ENCODE results near the gene BANP. TPM values are rescaled to one million over a fixed set of nuclear protein-coding genes. Genes with fewer than 3 reads are reported as not detected.
"Not testable (repeated sequence)": the region's sequence is repeated elsewhere in the genome, so short reads cannot be mapped to it uniquely, and the experiment has no call there.

Gene BANP
- total and polyA plus RNA-seq, 2 donors (not counting 3 experiments of a cell fraction or from before 2014, with no cell fraction given), result 22.4 to 33.8 TPM

GRCh38 chr16:88024491-88025085 lies 73.4 kb downstream of the BANP start:
- peak; percentile 62 to 71 for TF ChIP-seq CTCF (IDR thresholded peaks at IDR 0.05; ENCODE audit: extremely low read depth in 1 of 2, insufficient read depth in 1 of 2, low read depth in 1 of 2, low read length in 2 of 2)

GRCh38 chr16:88025086-88025492 lies 73.9 kb downstream of the BANP start:
- TF ChIP-seq POLR2AphosphoS5 (IDR thresholded peaks at IDR 0.05; ENCODE audit: insufficient read depth, low read depth, low read length), result peak; percentile 16
- H3K36me3 ChIP-seq (ENCODE audit: control insufficient read depth in 2 of 2, extremely low read depth in 1 of 2, insufficient read depth in 2 of 2, low read length in 2 of 2); H3K79me2 ChIP-seq (ENCODE audit: control insufficient read depth, insufficient read depth, low read length); H3K4me3 ChIP-seq (replicated peaks in 1 of 3; ENCODE audit: insufficient read depth in 1 of 3, low read depth in 1 of 3, low read length in 3 of 3); dilution Hi-C loops (cut with MboI; ENCODE audit: extremely low pct_ligation_motif_present, low sequenced_read_pairs); H3K27me3 ChIP-seq (ENCODE audit: control insufficient read depth in 2 of 2, insufficient read depth in 2 of 2, low read length in 2 of 2); H2AFZ ChIP-seq (ENCODE audit: low read depth, low read length); H3K9me3 ChIP-seq (replicated peaks; ENCODE audit: control insufficient read depth, insufficient read depth, low read length); H3K4me1 ChIP-seq (ENCODE audit: control insufficient read depth, extremely low read depth, insufficient read depth, low read length); H4K20me1 ChIP-seq (replicated peaks; ENCODE audit: control insufficient read depth, extremely low read depth, insufficient read depth, low read length); BruUV-seq (replicated peaks); H3K9me1 ChIP-seq (replicated peaks; ENCODE audit: control insufficient read depth, extremely low read depth, insufficient read depth, low read length); POLR2A ChIA-PET; H3K9ac ChIP-seq (replicated peaks; ENCODE audit: extremely low read depth, insufficient read depth, low read length): not testable (repeated sequence)
- intact Hi-C loops (cut with micrococcal nuclease), result loop anchor here (10.0 kb wide), 1 partner anchor 410 kb away; no protein-coding TSS in a partner anchor
- Histone ChIP-seq H3K27ac (ENCODE audit: insufficient read depth, low read depth, low read length) (peak overlapping the region; percentile 65), H3K4me2 (ENCODE audit: insufficient read depth, low read length) (peak overlapping the region; percentile 55)
- peak; percentile 20 for DNase-seq (ENCODE audit: low read depth, low spot score)
- peak; percentile 91 for FAIRE-seq
- CTCF ChIA-PET, result interaction anchor here (0.6 to 1.1 kb wide), 3 partner anchors 411 to 537 kb away, joined by 3 to 4 read pairs (median 3); no protein-coding TSS in a partner anchor

More at GRCh38 chr16:88024491-88025085, 73.4 kb downstream of the BANP start:
- Histone ChIP-seq H3K27ac (ENCODE audit: insufficient read depth, low read depth, low read length) (peak overlapping the region; percentile 65), H3K4me2 (ENCODE audit: insufficient read depth, low read length) (peak overlapping the region; percentile 55)
- DNase-seq (ENCODE audit: low read depth, low spot score), result peak; percentile 50
- H3K4me3 ChIP-seq (replicated peaks in 1 of 3; ENCODE audit: insufficient read depth in 1 of 3, low read depth in 1 of 3, low read length in 3 of 3); dilution Hi-C loops (cut with MboI; ENCODE audit: extremely low pct_ligation_motif_present, low sequenced_read_pairs); H2AFZ ChIP-seq (ENCODE audit: low read depth, low read length); BruUV-seq (replicated peaks); H3K27me3 ChIP-seq (ENCODE audit: control insufficient read depth in 2 of 2, insufficient read depth in 2 of 2, low read length in 2 of 2); H3K36me3 ChIP-seq (ENCODE audit: control insufficient read depth in 2 of 2, extremely low read depth in 1 of 2, insufficient read depth in 2 of 2, low read length in 2 of 2); H3K9ac ChIP-seq (replicated peaks; ENCODE audit: extremely low read depth, insufficient read depth, low read length); H3K9me1 ChIP-seq (replicated peaks; ENCODE audit: control insufficient read depth, extremely low read depth, insufficient read depth, low read length); H4K20me1 ChIP-seq (replicated peaks; ENCODE audit: control insufficient read depth, extremely low read depth, insufficient read depth, low read length); H3K9me3 ChIP-seq (replicated peaks; ENCODE audit: control insufficient read depth, insufficient read depth, low read length); POLR2A ChIA-PET; H3K79me2 ChIP-seq (ENCODE audit: control insufficient read depth, insufficient read depth, low read length); FAIRE-seq; H3K4me1 ChIP-seq (ENCODE audit: control insufficient read depth, extremely low read depth, insufficient read depth, low read length): not testable (repeated sequence)
- intact Hi-C loops (cut with micrococcal nuclease), result loop anchor here (5.0 to 10.0 kb wide), 2 partner anchors 67 to 410 kb away; no protein-coding TSS in a partner anchor
- CTCF ChIA-PET, result interaction anchor here (0.6 to 1.9 kb wide), 4 partner anchors 411 to 538 kb away, joined by 3 to 5 read pairs (median 4); no protein-coding TSS in a partner anchor

GRCh38 chr16:88025828-88026555 lies 74.8 kb downstream of the BANP start:
- H3K27me3 ChIP-seq (ENCODE audit: control insufficient read depth in 2 of 2, insufficient read depth in 2 of 2, low read length in 2 of 2); H3K9ac ChIP-seq (replicated peaks; ENCODE audit: extremely low read depth, insufficient read depth, low read length); H3K4me3 ChIP-seq (replicated peaks in 1 of 3; ENCODE audit: insufficient read depth in 1 of 3, low read depth in 1 of 3, low read length in 3 of 3); H3K4me1 ChIP-seq (ENCODE audit: control insufficient read depth, extremely low read depth, insufficient read depth, low read length); DNase-seq (ENCODE audit: low read depth, low spot score); FAIRE-seq; H3K27ac ChIP-seq (ENCODE audit: insufficient read depth, low read depth, low read length); POLR2A ChIA-PET; H3K9me3 ChIP-seq (replicated peaks; ENCODE audit: control insufficient read depth, insufficient read depth, low read length); H3K36me3 ChIP-seq (ENCODE audit: control insufficient read depth in 2 of 2, extremely low read depth in 1 of 2, insufficient read depth in 2 of 2, low read length in 2 of 2); BruUV-seq (replicated peaks); H4K20me1 ChIP-seq (replicated peaks; ENCODE audit: control insufficient read depth, extremely low read depth, insufficient read depth, low read length); H3K79me2 ChIP-seq (ENCODE audit: control insufficient read depth, insufficient read depth, low read length); H3K9me1 ChIP-seq (replicated peaks; ENCODE audit: control insufficient read depth, extremely low read depth, insufficient read depth, low read length); H3K4me2 ChIP-seq (ENCODE audit: insufficient read depth, low read length); dilution Hi-C loops (cut with MboI; ENCODE audit: extremely low pct_ligation_motif_present, low sequenced_read_pairs); H2AFZ ChIP-seq (ENCODE audit: low read depth, low read length): not testable (repeated sequence)
- CTCF ChIA-PET, result interaction anchor here (1.1 kb wide), 1 partner anchor 410 kb away, joined by 4 read pairs; no protein-coding TSS in a partner anchor
- intact Hi-C loops (cut with micrococcal nuclease), result loop anchor here (10.0 kb wide), 1 partner anchor 409 kb away; no protein-coding TSS in a partner anchor

All from endothelial cell of umbilical vein (primary cell).